Measurements from ENCODE around the gene UIMC1.

GRCh38 chr5:176987583-176987982 lies 19.0 kb downstream of the UIMC1 start:
- TF ChIP-seq CTCF (IDR thresholded peaks at IDR 0.05) (no peak), POLR2A (IDR thresholded peaks at IDR 0.05) (no peak)
